Endothelial cell of umbilical vein (primary cell): ENCODE measurements around the gene SNPH. TPM values are rescaled to one million over a fixed set of nuclear protein-coding genes. Genes with fewer than 3 reads are reported as not detected.
A peak's percentile ranks its signal among the peaks of the same experiment; 100 is the strongest.

Experiments
- BruUV-seq: library from RNA; stranded (reverse); fragments of 400-500 nt; replicated peaks from 2 replicates; lab custom pipeline; 2021; lab: Mats Ljungman, UMichigan
- CTCF ChIA-PET: fragments of 300-600, 350-600 bp; sonication (Branson Sonifier 250); formaldehyde crosslinking; loops from one replicate; lab custom pipeline; 2021; ENCODE audit warnings: antibody characterized with exemption, inconsistent platforms; lab: Charles Lee
- POLR2A ChIA-PET: fragments of 300-600, 350-600 bp; sonication (Branson Sonifier 250); formaldehyde crosslinking; loops from one replicate; lab custom pipeline; 2021; ENCODE audit warnings: antibody characterized with exemption, inconsistent platforms; lab: Charles Lee
- DNase-seq: peaks from one replicate; pipeline ENCODE4 v3.0.0-alpha.2; 2011; ENCODE audit warnings: low read depth, low spot score
- FAIRE-seq: peaks from 2 replicates; lab custom pipeline; 2011; peaks lifted over from hg19 to GRCh38; lab: Jason Lieb, UNC
- H2AFZ ChIP-seq: 2 replicates; pipeline ENCODE4 v1.6.0; 2012; ENCODE audit warnings: low read depth, low read length, control low read depth, inconsistent platforms
- H3K27ac ChIP-seq: 2 replicates; pipeline ENCODE4 v1.5.1; 2011; ENCODE audit warnings: low read depth, mild to moderate bottlenecking, control low read depth, low read length, moderate library complexity; ENCODE audit not compliant: insufficient read depth
- H3K27me3 ChIP-seq, 2 experiments: 2 replicates each; pipeline versions ENCODE4 v1.6.0 to v1.6.1; 2011; ENCODE audit warnings: low read length in 2 of 2, mixed read lengths in 1 of 2; ENCODE audit not compliant: control insufficient read depth in 2 of 2, insufficient read depth in 2 of 2
- H3K36me3 ChIP-seq, 2 experiments: 2 replicates in 1 of 2; 3 replicates in 1 of 2; pipeline ENCODE4 v1.5.1; 2011; ENCODE audit warnings: low read length in 2 of 2, mild to moderate bottlenecking in 1 of 2, moderate library complexity in 1 of 2; ENCODE audit not compliant: control insufficient read depth in 2 of 2, insufficient read depth in 2 of 2; ENCODE audit errors: extremely low read depth in 1 of 2
- H3K4me1 ChIP-seq: 3 replicates; pipeline ENCODE4 v1.5.1; 2011; ENCODE audit warnings: mild to moderate bottlenecking, low read length; ENCODE audit not compliant: control insufficient read depth, insufficient read depth; ENCODE audit errors: extremely low read depth
- H3K4me2 ChIP-seq: 2 replicates; pipeline ENCODE4 v1.6.1; 2011; ENCODE audit warnings: low read length, control low read depth, mixed read lengths; ENCODE audit not compliant: insufficient read depth
- H3K4me3 ChIP-seq, 3 experiments: fragments of 200-600 bp in 1 of 3; sonication (generic), shearing (Covaris generic) in 1 of 3; replicated peaks in 1 of 3; 2 replicates each; pipeline ENCODE4 v1.5.1; 2011 to 2016; ENCODE audit warnings: control low read depth in 3 of 3, low read length in 3 of 3, mild to moderate bottlenecking in 2 of 3, inconsistent platforms in 1 of 3, low read depth in 1 of 3, moderate library complexity in 1 of 3; ENCODE audit not compliant: insufficient read depth in 1 of 3
- H3K79me2 ChIP-seq: 2 replicates; pipeline ENCODE4 v1.6.0; 2012; ENCODE audit warnings: low read length, inconsistent platforms; ENCODE audit not compliant: control insufficient read depth, insufficient read depth
- H3K9ac ChIP-seq: replicated peaks from 2 replicates; pipeline ENCODE3; 2011; ENCODE audit warnings: low read length, control low read depth; ENCODE audit not compliant: insufficient read depth; ENCODE audit errors: extremely low read depth
- H3K9me1 ChIP-seq: replicated peaks from 3 replicates; pipeline ENCODE4 v1.6.0; 2011; ENCODE audit warnings: mild to moderate bottlenecking, low read length; ENCODE audit not compliant: control insufficient read depth, insufficient read depth; ENCODE audit errors: extremely low read depth
- H3K9me3 ChIP-seq: replicated peaks from 2 replicates; pipeline ENCODE4 v1.5.1; 2012; ENCODE audit warnings: low read length, inconsistent platforms; ENCODE audit not compliant: control insufficient read depth, insufficient read depth
- H4K20me1 ChIP-seq: replicated peaks from 2 replicates; pipeline ENCODE3; 2011; ENCODE audit warnings: mild to moderate bottlenecking, low read length; ENCODE audit not compliant: control insufficient read depth, insufficient read depth; ENCODE audit errors: extremely low read depth
- CTCF ChIP-seq, 2 donors: IDR thresholded peaks; 1 replicate in 1 of 2; 2 replicates in 1 of 2; pipeline ENCODE4 v1.5.1; 2011; ENCODE audit warnings: low read length in 2 of 2, mild to moderate bottlenecking in 2 of 2, moderate library complexity in 2 of 2, control low read depth in 1 of 2, inconsistent platforms in 1 of 2, low read depth in 1 of 2; ENCODE audit not compliant: insufficient read depth in 1 of 2; ENCODE audit errors: extremely low read depth in 1 of 2
- EZH2 ChIP-seq: IDR thresholded peaks from 2 replicates; pipeline ENCODE4 v1.6.1; 2012; ENCODE audit warnings: borderline replicate concordance, low read depth, mild to moderate bottlenecking, moderate library complexity, low read length, inconsistent platforms; ENCODE audit not compliant: severe bottlenecking
- FOS ChIP-seq: IDR thresholded peaks from 2 replicates; pipeline ENCODE4 v1.6.1; 2011; ENCODE audit warnings: mild to moderate bottlenecking, low read length, moderate library complexity, borderline replicate concordance; ENCODE audit not compliant: insufficient read depth
- GATA2 ChIP-seq: IDR thresholded peaks from 2 replicates; pipeline ENCODE4 v1.7.0; 2011; ENCODE audit warnings: low read depth, mild to moderate bottlenecking, moderate library complexity, mixed read lengths, low read length; ENCODE audit not compliant: insufficient read length, insufficient read depth
- JUN ChIP-seq: IDR thresholded peaks from 2 replicates; pipeline ENCODE4 v1.6.1; 2011; ENCODE audit warnings: borderline replicate concordance, low read depth; ENCODE audit not compliant: insufficient read length, insufficient read depth
- MAX ChIP-seq: IDR thresholded peaks from 2 replicates; pipeline ENCODE4 v1.6.1; 2011; ENCODE audit not compliant: insufficient read depth, insufficient read length
- MYC ChIP-seq: IDR thresholded peaks from one replicate; pipeline ENCODE4 v1.6.1; 2011; ENCODE audit warnings: mild to moderate bottlenecking, low read depth, low read length
- POLR2A ChIP-seq: IDR thresholded peaks from 2 replicates; pipeline ENCODE4 v1.6.1; 2012; ENCODE audit warnings: low read depth, mild to moderate bottlenecking, control low read depth, low read length
- POLR2AphosphoS5 ChIP-seq: IDR thresholded peaks from 2 replicates; pipeline ENCODE4 v1.6.1; 2012; ENCODE audit warnings: low read depth, mild to moderate bottlenecking, control low read depth, low read length, moderate library complexity; ENCODE audit not compliant: insufficient read depth
- dilution Hi-C: fragments of 300-500 bp; cut with MboI; formaldehyde crosslinking; loops from one replicate; pipeline ENCODE4 v1.15.0; 2019; ENCODE audit warnings: low sequenced_read_pairs; ENCODE audit not compliant: extremely low pct_ligation_motif_present
- intact Hi-C: fragments of 100-400 bp; cut with micrococcal nuclease; formaldehyde crosslinking; loops from one replicate; pipeline ENCODE4 v1.10.0; 2022
- polyA plus RNA-seq, 4 experiments: library from polyadenylated mRNA; depleted of rRNA in 3 of 4; stranded (reverse) in 3 of 4; unstranded in 1 of 4; fragments of >200 nt; gene quantifications; 2 replicates each; pipeline versions ENCODE4 v1.2.1 to v1.2.3, GENCODE V29; 2011 to 2012; ENCODE audit warnings: missing spikeins in 1 of 4
- total RNA-seq: library from RNA; stranded (reverse); gene quantifications from 2 replicates; pipeline ENCODE4 v1.2.3, GENCODE V29; 2021

SNPH gene
- total and polyA plus RNA-seq, 2 donors (not counting 3 experiments of a cell fraction or from before 2014, with no cell fraction given): 2.3 to 5.5 TPM

- H3K9me3 ChIP-seq: no peaks in the 10 kb centered on the region
- FAIRE-seq (peak; percentile 15), DNase-seq (no peak)
- no peaks in the 10 kb centered on the region for H3K9me1 ChIP-seq
- H3K79me2 ChIP-seq: peaks cover 28% of the 10 kb centered on the region
- H3K27ac ChIP-seq: peak overlapping the region; percentile 35
- POLR2A ChIA-PET: interaction anchor here (0.5 kb wide), 1 partner anchor 61 kb away, joined by 7 read pairs; no protein-coding TSS in a partner anchor
- peaks cover 63% of the 10 kb centered on the region for H3K4me1 ChIP-seq
- no TSS peak for BruUV-seq
- H3K27me3 ChIP-seq: no peaks in the 10 kb centered on the region
- intact Hi-C loops (no loop called here), dilution Hi-C loops (no loop called here)
- no peaks in the 10 kb centered on the region for H3K36me3 ChIP-seq
- H3K9ac ChIP-seq: no peak overlapping the region
- H4K20me1 ChIP-seq: no peaks in the 10 kb centered on the region
- no peak overlapping the region for H2AFZ ChIP-seq
- TF ChIP-seq GATA2: no peak
- no peak overlapping the region for H3K4me2 ChIP-seq
- H3K4me3 ChIP-seq: no peak overlapping the region
- CTCF ChIA-PET: interaction anchor here (2.4 kb wide), 1 partner anchor 12 kb away, joined by 5 read pairs; no protein-coding TSS in a partner anchor
These were observed 64.2 kb downstream of the SNPH start for GRCh38 chr20:1330075-1330830.

- FAIRE-seq (no peak), DNase-seq (no peak)
- Histone ChIP-seq H3K4me2 (no peak overlapping the region), H3K36me3 (no peaks in the 10 kb centered on the region), H3K9me3 (no peaks in the 10 kb centered on the region), H3K27me3 (no peaks in the 10 kb centered on the region), H3K27ac (no peak overlapping the region), H3K9ac (no peak overlapping the region), H3K4me1 (peaks cover 65% of the 10 kb centered on the region), H3K79me2 (peaks cover 27% of the 10 kb centered on the region), H3K4me3 (no peak overlapping the region), H3K9me1 (no peaks in the 10 kb centered on the region), H4K20me1 (no peaks in the 10 kb centered on the region), H2AFZ (no peak overlapping the region)
- TF ChIP-seq CTCF (IDR thresholded peaks at IDR 0.05; ENCODE audit: extremely low read depth in 1 of 2, insufficient read depth in 1 of 2, low read depth in 1 of 2, low read length in 2 of 2): no peak
- TF ChIP-seq FOS: no peak
- TF ChIP-seq MYC: no peak
- no peak for TF ChIP-seq MAX
- no peak for TF ChIP-seq EZH2
- no peak for TF ChIP-seq GATA2
- TF ChIP-seq POLR2A: no peak
- no peak for TF ChIP-seq JUN
- TF ChIP-seq POLR2AphosphoS5: no peak
- ChIA-PET CTCF (interaction anchor here (2.4 kb wide), 1 partner anchor 11 kb away, joined by 5 read pairs; no protein-coding TSS in a partner anchor), POLR2A (interaction anchor here (0.6 kb wide), 1 partner anchor 59 kb away, joined by 3 read pairs; no protein-coding TSS in a partner anchor)
- no TSS peak for BruUV-seq
- intact Hi-C loops (no loop called here), dilution Hi-C loops (no loop called here)
These were observed 65.0 kb downstream of the SNPH start for GRCh38 chr20:1331101-1331500.
